Psoas muscle (tissue), 8 donors: ENCODE data around the gene TPCN1. TPM values are rescaled to one million over a fixed set of nuclear protein-coding genes. Genes with fewer than 3 reads are reported as not detected.

Source experiments
- ATAC-seq, 4 donors: fragments of 200-7000 bp; cut with Tn5 transposase; one replicate each; pipeline ENCODE4 v1.9.1; 2020; ENCODE audit warnings: moderate library complexity in 3 of 4, mild to moderate bottlenecking in 2 of 4
- DNase-seq, 2 donors: peaks; one replicate each; pipeline ENCODE4 v3.0.0-alpha.2; 2020
- H3K27ac ChIP-seq: fragments of 200-600 bp; one replicate; pipeline ENCODE4 v1.8.0; 2022
- H3K27me3 ChIP-seq, 3 donors: fragments of 200-600 bp in 1 of 3; one replicate each; pipeline versions ENCODE4 v1.6.1 to v1.8.0; 2013 to 2022; ENCODE audit warnings: low read length in 2 of 3, mild to moderate bottlenecking in 2 of 3, moderate library complexity in 1 of 3; ENCODE audit not compliant: insufficient read depth in 3 of 3
- H3K36me3 ChIP-seq, 2 donors: fragments of 200-600 bp in 1 of 2; one replicate each; pipeline versions ENCODE4 v1.6.1 to v1.8.0; 2013 to 2022; ENCODE audit warnings: low read depth in 1 of 2, mild to moderate bottlenecking in 1 of 2, moderate library complexity in 1 of 2; ENCODE audit not compliant: insufficient read depth in 1 of 2
- H3K4me1 ChIP-seq: fragments of 200-600 bp; one replicate; pipeline ENCODE4 v1.8.0; 2022
- H3K4me3 ChIP-seq: fragments of 200-600 bp; one replicate; pipeline ENCODE4 v1.8.0; 2022; ENCODE audit warnings: mild to moderate bottlenecking
- H3K9me3 ChIP-seq: fragments of 200-600 bp; one replicate; pipeline ENCODE4 v1.8.0; 2022
- WGBS, 3 donors: extraction: QIAGEN DNeasy Blood & Tissue Kit; methylation state at CpG; one replicate each; pipeline versions ENCODE4 v1.1.6 to v1.1.7; 2013; 5-methylcytosine and 5-hydroxymethylcytosine counted together
- intact Hi-C, 2 donors: fragments of 100-400 bp; cut with DNase I; formaldehyde crosslinking; loops; one replicate each; pipeline versions ENCODE4 v1.11.0 to v1.14.2; 2022
- polyA plus RNA-seq, 3 donors: library from polyadenylated mRNA; stranded (reverse); fragments of 200-250 nt; gene quantifications; one replicate each; pipeline ENCODE4 v1.2.3, GENCODE V29; 2013
- total RNA-seq, 4 donors: library from RNA; stranded (reverse); fragmentation: NEBNext Ultra II Directional in 2 of 4; extraction: Animal tissue kit (Norgen Biotek cat#: 25700) in 2 of 4; gene quantifications; one replicate each; pipeline versions ENCODE4 v1.2.1 to v1.2.4, GENCODE V29; 2021 to 2023
- TF ChIP-seq, protein P1 (sequence below): fragments of 200-600 bp; IDR thresholded peaks from one replicate; pipeline ENCODE4 v1.8.0; 2022; ENCODE audit warnings: antibody characterized with exemption
- donor health status: healthy with polysubstance abuse.
- donor health status: DM: no; HTN: no; CAD: no; lungs with moderate emphysema.
- donor health status: Bipolar disorder and iron deficiency.
- donor health status: healthy.
- donor health status: DM: yes; HTN: yes; CAD: no.
- donor health status: DM: no; HTN: no; CAD: no.
- donor health status: DM: no; HTN: no; CAD: no.
- donor health status: DM: yes; HTN: yes; CAD: no.

Gene TPCN1
- total and polyA plus RNA-seq, 7 donors = 7.6 to 36.2 (median 25.2) TPM

DNA sequence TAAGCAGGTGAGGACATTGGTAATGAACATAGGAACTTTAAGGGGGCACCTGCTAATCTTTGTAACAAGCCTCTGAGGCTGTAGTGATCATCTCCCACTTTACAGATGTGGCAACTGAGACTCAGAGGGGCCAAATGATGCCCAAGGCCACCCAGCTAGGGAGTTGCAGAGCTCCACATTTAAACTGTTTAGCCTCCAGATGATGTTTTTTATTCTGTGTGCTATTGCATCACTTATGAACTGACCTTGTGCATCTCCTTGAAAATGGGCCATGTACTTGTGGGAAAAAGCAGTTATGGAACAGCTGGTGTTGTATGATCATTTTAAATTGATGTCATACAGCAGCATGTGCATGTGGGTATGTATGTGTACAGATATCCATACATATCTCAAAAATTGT, 41.4 kb downstream of the TPCN1 start:
- H3K27me3 ChIP-seq = no peaks in the 10 kb centered on the region
- DNase-seq (peak in 1 of 2 donors; percentile 8), ATAC-seq (no peak)
- TF ChIP-seq, protein P1, sequence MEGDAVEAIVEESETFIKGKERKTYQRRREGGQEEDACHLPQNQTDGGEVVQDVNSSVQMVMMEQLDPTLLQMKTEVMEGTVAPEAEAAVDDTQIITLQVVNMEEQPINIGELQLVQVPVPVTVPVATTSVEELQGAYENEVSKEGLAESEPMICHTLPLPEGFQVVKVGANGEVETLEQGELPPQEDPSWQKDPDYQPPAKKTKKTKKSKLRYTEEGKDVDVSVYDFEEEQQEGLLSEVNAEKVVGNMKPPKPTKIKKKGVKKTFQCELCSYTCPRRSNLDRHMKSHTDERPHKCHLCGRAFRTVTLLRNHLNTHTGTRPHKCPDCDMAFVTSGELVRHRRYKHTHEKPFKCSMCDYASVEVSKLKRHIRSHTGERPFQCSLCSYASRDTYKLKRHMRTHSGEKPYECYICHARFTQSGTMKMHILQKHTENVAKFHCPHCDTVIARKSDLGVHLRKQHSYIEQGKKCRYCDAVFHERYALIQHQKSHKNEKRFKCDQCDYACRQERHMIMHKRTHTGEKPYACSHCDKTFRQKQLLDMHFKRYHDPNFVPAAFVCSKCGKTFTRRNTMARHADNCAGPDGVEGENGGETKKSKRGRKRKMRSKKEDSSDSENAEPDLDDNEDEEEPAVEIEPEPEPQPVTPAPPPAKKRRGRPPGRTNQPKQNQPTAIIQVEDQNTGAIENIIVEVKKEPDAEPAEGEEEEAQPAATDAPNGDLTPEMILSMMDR = no peak
- intact Hi-C loops = loop anchor here in 1 of 2 donors (5.0 kb wide), 1 partner anchor 35 kb away; no protein-coding TSS in a partner anchor
- H3K27ac ChIP-seq = peak overlapping the region; percentile 49
- H3K4me1 ChIP-seq = peaks cover 46% of the 10 kb centered on the region
- no peaks in the 10 kb centered on the region for H3K9me3 ChIP-seq
- H3K36me3 ChIP-seq = peaks cover 0 to 41% of the 10 kb centered on the region in 2 donors
- no peak overlapping the region for H3K4me3 ChIP-seq

DNA sequence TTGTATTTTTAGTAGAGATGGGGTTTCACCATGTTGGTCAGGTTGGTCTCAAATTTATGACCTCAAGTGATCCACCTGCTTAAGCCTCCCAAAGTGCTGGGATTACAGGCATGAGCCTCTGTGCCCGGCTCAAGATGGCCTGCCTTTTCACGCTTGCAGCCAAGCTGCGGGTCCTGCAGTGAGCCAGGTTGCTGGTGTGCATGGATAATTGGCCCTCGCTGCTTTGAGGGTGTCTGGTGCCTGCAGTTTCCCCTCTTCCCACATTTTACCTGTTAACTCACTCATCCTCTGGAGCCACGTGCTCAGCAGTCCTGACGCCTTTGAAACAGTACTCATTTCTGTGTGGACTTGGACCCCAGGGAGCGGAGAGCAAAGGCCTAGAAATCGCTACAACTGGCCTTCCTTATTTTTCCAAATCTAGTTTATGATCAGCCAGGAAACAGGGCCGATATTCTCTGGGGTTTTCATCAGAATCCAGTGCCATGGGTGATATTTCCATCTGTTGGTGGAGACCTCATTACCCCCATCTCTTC, 42.2 kb downstream of the TPCN1 start:
- Histone ChIP-seq H3K9me3 (no peaks in the 10 kb centered on the region), H3K4me1 (peaks cover 46% of the 10 kb centered on the region), H3K27ac (peak overlapping the region; percentile 49), H3K27me3 (no peaks in the 10 kb centered on the region), H3K4me3 (no peak overlapping the region), H3K36me3 (peaks cover 0 to 49% of the 10 kb centered on the region in 2 donors)
- TF ChIP-seq, protein P1 = no peak
- intact Hi-C loops = loop anchor here in 1 of 2 donors (5.0 kb wide), 1 partner anchor 36 kb away; no protein-coding TSS in a partner anchor
- WGBS, 3 donors = 74 to 79% (median 74%) methylated on average over 9 of the region's 9 CpGs
- DNase-seq = peak in 1 of 2 donors; percentile 40
- ATAC-seq = no peak

DNA sequence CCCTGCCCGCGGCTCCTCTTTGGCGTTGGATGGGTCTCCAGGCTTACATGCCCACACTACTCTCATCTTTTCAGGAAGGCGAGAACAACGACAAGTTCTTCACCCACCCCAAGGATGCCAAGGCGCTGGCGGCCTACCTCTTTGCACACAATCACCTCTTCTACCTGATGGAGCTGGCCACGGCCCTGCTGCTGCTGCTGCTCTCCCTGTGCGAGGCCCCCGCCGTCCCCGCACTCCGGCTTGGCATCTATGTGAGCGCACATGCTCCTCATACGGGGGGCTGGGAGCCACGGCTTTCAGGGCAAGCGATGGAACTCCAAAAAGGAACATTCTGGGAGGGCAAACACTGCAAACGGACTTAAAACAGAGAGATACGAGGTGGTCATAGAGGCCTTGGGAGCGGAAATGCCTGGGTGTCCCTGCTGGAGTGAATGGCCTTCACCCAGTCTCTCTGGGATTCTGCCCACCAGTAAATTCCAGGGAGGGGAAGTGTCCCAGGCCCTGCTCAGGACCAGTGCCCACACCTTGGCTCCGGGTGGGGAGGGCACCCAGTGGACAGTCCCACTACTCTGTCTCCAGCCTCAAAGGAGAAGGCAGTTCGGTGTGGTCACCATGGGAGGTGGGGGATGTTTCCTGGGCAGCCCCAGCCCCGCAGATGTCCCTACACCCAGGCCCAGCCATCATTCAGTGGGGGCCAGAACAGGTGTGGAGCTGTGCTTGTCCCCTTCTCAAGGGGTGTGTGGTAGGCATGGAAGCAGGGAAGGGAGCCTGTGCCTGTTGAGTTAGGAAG, 45.0 kb downstream of the TPCN1 start:
- ATAC-seq (no peak), DNase-seq (peak in 1 of 2 donors; percentile 43)
- TF ChIP-seq, protein P1 = no peak
- no peak overlapping the region for H3K27ac ChIP-seq
- no peak overlapping the region for H3K4me3 ChIP-seq
- no peaks in the 10 kb centered on the region for H3K27me3 ChIP-seq
- no peaks in the 10 kb centered on the region for H3K9me3 ChIP-seq
- peaks cover 24% of the 10 kb centered on the region for H3K4me1 ChIP-seq
- 91 to 94% (median 93%) methylated on average over 23 of the region's 23 CpGs for WGBS, 3 donors
- intact Hi-C loops = no loop called here
- peaks cover 0 to 77% of the 10 kb centered on the region in 2 donors for H3K36me3 ChIP-seq

DNA sequence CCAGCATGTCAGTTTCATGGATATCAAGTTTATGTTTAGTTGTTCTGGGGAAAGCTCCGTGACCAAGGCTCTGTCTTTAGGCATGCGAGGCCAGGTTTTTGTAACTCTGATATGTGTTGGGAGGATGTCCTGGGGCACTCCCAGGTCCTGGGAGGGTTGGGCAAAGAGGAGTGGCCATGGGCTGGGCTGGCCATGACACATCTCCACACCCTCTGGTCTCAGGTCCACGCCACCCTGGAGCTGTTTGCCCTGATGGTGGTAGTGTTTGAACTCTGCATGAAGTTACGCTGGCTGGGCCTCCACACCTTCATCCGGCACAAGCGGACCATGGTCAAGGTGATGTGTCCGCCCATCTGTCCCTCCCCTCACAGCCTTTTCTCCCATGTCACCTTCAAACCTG, 46.4 kb downstream of the TPCN1 start:
- ATAC-seq = no peak
- TF ChIP-seq, protein P1 = no peak
- Histone ChIP-seq H3K4me3 (no peak overlapping the region), H3K4me1 (peaks cover 24% of the 10 kb centered on the region), H3K27me3 (no peaks in the 10 kb centered on the region), H3K9me3 (no peaks in the 10 kb centered on the region), H3K27ac (no peak overlapping the region), H3K36me3 (peaks cover 0 to 66% of the 10 kb centered on the region in 2 donors)
- intact Hi-C loops = no loop called here
- 84 to 95% (median 89%) methylated on average over 7 of the region's 7 CpGs for WGBS, 3 donors
- DNase-seq = no peak
